Adrenal gland (tissue), 5 donors: ENCODE measurements around the gene PTPRE.

ENCODE experiments used
- CTCF ChIP-seq, 6 experiments: fragments of 450-650 bp in 4 of 6; fragments of 200-600 bp in 2 of 6; sonication (generic) in 1 of 6; IDR thresholded peaks; 1 replicate in 5 of 6; 2 replicates in 1 of 6; pipeline versions ENCODE4 v1.5.1 to v1.8.0; 2016 to 2021; ENCODE audit warnings: antibody characterized with exemption in 6 of 6, mild to moderate bottlenecking in 2 of 6, moderate library complexity in 1 of 6
- POLR2A ChIP-seq, 2 donors: fragments of 450-650 bp; IDR thresholded peaks; one replicate each; pipeline ENCODE4 v1.6.1; 2017; ENCODE audit warnings: antibody characterized with exemption in 2 of 2, mild to moderate bottlenecking in 2 of 2, moderate library complexity in 1 of 2
- donor health status: DM: no; HTN: no; CAD: no.

- TF ChIP-seq CTCF (IDR thresholded peaks at IDR 0.05) (no peak), POLR2A (IDR thresholded peaks at IDR 0.05) (no peak)
Observed at GRCh38 chr10:127921075-127921752, 14.3 kb downstream of the PTPRE start.
